ENCODE measurements around the gene EGFL7. TPM values are rescaled to one million over a fixed set of nuclear protein-coding genes. Genes with fewer than 3 reads are reported as not detected.

EGFL7 gene
- total RNA-seq, 1 donor from 2014 or later, result 2.5 TPM

- Mint-ChIP-seq H3K4me1 (ENCODE audit: low read depth) (no peaks in the 10 kb centered on the region), H3K27ac (no peak overlapping the region), H3K4me3 (no peak overlapping the region), H3K36me3 (ENCODE audit: low read depth) (no peaks in the 10 kb centered on the region), H3K27me3 (ENCODE audit: insufficient read depth) (no peaks in the 10 kb centered on the region), H3K9me3 (no peaks in the 10 kb centered on the region)
- intact Hi-C loops (cut with micrococcal nuclease), result no loop called here
- no peak for DNase-seq (ENCODE audit: low spot score)
Observed at GRCh38 chr9:136681945-136682699, 19.4 kb downstream of the EGFL7 start.

- Mint-ChIP-seq H3K4me1 (ENCODE audit: low read depth) (no peaks in the 10 kb centered on the region), H3K27me3 (ENCODE audit: insufficient read depth) (no peaks in the 10 kb centered on the region), H3K4me3 (no peak overlapping the region), H3K36me3 (ENCODE audit: low read depth) (no peaks in the 10 kb centered on the region), H3K9me3 (no peaks in the 10 kb centered on the region), H3K27ac (no peak overlapping the region)
- no peak for DNase-seq (ENCODE audit: low spot score)
- intact Hi-C loops (cut with micrococcal nuclease), result no loop called here
Observed at GRCh38 chr9:136682710-136683109, 20.0 kb downstream of the EGFL7 start.

- H3K27ac Mint-ChIP-seq, result no peak overlapping the region
- H3K4me1 Mint-ChIP-seq (ENCODE audit: low read depth), result no peaks in the 10 kb centered on the region
- no peaks in the 10 kb centered on the region for H3K27me3 Mint-ChIP-seq (ENCODE audit: insufficient read depth)
- no peak overlapping the region for H3K4me3 Mint-ChIP-seq
- no peaks in the 10 kb centered on the region for H3K36me3 Mint-ChIP-seq (ENCODE audit: low read depth)
- no peaks in the 10 kb centered on the region for H3K9me3 Mint-ChIP-seq
- intact Hi-C loops (cut with micrococcal nuclease), result no loop called here
- DNase-seq (ENCODE audit: low spot score), result no peak
Observed at GRCh38 chr9:136683173-136683745, 20.5 kb downstream of the EGFL7 start.

GRCh38 chr9:136683755-136684154 lies 21.0 kb downstream of the EGFL7 start:
- Mint-ChIP-seq H3K36me3 (ENCODE audit: low read depth) (no peaks in the 10 kb centered on the region), H3K4me3 (no peak overlapping the region), H3K4me1 (ENCODE audit: low read depth) (no peaks in the 10 kb centered on the region), H3K27ac (no peak overlapping the region), H3K27me3 (ENCODE audit: insufficient read depth) (no peaks in the 10 kb centered on the region), H3K9me3 (no peaks in the 10 kb centered on the region)
- no peak for DNase-seq (ENCODE audit: low spot score)
- intact Hi-C loops (cut with micrococcal nuclease), result no loop called here

GRCh38 chr9:136684339-136684738 lies 21.6 kb downstream of the EGFL7 start:
- H3K27me3 Mint-ChIP-seq (ENCODE audit: insufficient read depth), result peaks cover 3% of the 10 kb centered on the region
- H3K9me3 Mint-ChIP-seq, result no peaks in the 10 kb centered on the region
- H3K36me3 Mint-ChIP-seq (ENCODE audit: low read depth), result no peaks in the 10 kb centered on the region
- intact Hi-C loops (cut with micrococcal nuclease), result no loop called here
- H3K4me3 Mint-ChIP-seq, result no peak overlapping the region
- H3K27ac Mint-ChIP-seq, result no peak overlapping the region
- DNase-seq (ENCODE audit: low spot score), result no peak
- no peaks in the 10 kb centered on the region for H3K4me1 Mint-ChIP-seq (ENCODE audit: low read depth)

GRCh38 chr9:136684799-136685198 lies 22.1 kb downstream of the EGFL7 start:
- peaks cover 3% of the 10 kb centered on the region for H3K27me3 Mint-ChIP-seq (ENCODE audit: insufficient read depth)
- no peaks in the 10 kb centered on the region for H3K9me3 Mint-ChIP-seq
- no peak overlapping the region for H3K27ac Mint-ChIP-seq
- no peaks in the 10 kb centered on the region for H3K4me1 Mint-ChIP-seq (ENCODE audit: low read depth)
- DNase-seq (ENCODE audit: low spot score), result no peak
- intact Hi-C loops (cut with micrococcal nuclease), result no loop called here
- no peak overlapping the region for H3K4me3 Mint-ChIP-seq
- H3K36me3 Mint-ChIP-seq (ENCODE audit: low read depth), result no peaks in the 10 kb centered on the region

GRCh38 chr9:136685216-136685615 lies 22.5 kb downstream of the EGFL7 start:
- intact Hi-C loops (cut with micrococcal nuclease), result no loop called here

GRCh38 chr9:136685790-136686533 lies 23.2 kb downstream of the EGFL7 start:
- no peaks in the 10 kb centered on the region for H3K4me1 Mint-ChIP-seq (ENCODE audit: low read depth)

More at GRCh38 chr9:136685216-136685615, 22.5 kb downstream of the EGFL7 start:
- Mint-ChIP-seq H3K36me3 (ENCODE audit: low read depth) (no peaks in the 10 kb centered on the region), H3K4me3 (no peak overlapping the region), H3K9me3 (no peaks in the 10 kb centered on the region), H3K4me1 (ENCODE audit: low read depth) (no peaks in the 10 kb centered on the region), H3K27ac (no peak overlapping the region), H3K27me3 (ENCODE audit: insufficient read depth) (peaks cover 3% of the 10 kb centered on the region)
- no peak for DNase-seq (ENCODE audit: low spot score)

GRCh38 chr9:136686534-136686793 lies 23.7 kb downstream of the EGFL7 start:
- no peaks in the 10 kb centered on the region for H3K9me3 Mint-ChIP-seq
- peaks cover 3% of the 10 kb centered on the region for H3K27me3 Mint-ChIP-seq (ENCODE audit: insufficient read depth)
- H3K4me1 Mint-ChIP-seq (ENCODE audit: low read depth), result no peaks in the 10 kb centered on the region
- DNase-seq (ENCODE audit: low spot score), result no peak
- H3K4me3 Mint-ChIP-seq, result peak overlapping the region; percentile 80
- H3K36me3 Mint-ChIP-seq (ENCODE audit: low read depth), result no peaks in the 10 kb centered on the region
- intact Hi-C loops (cut with micrococcal nuclease), result loop anchor here (2.0 kb wide), 1 partner anchor 42 kb away; no protein-coding TSS in a partner anchor
- no peak overlapping the region for H3K27ac Mint-ChIP-seq

More at GRCh38 chr9:136685790-136686533, 23.2 kb downstream of the EGFL7 start:
- peaks cover 3% of the 10 kb centered on the region for H3K27me3 Mint-ChIP-seq (ENCODE audit: insufficient read depth)
- H3K27ac Mint-ChIP-seq, result no peak overlapping the region
- H3K4me3 Mint-ChIP-seq, result peak overlapping the region; percentile 80
- H3K36me3 Mint-ChIP-seq (ENCODE audit: low read depth), result no peaks in the 10 kb centered on the region
- no peaks in the 10 kb centered on the region for H3K9me3 Mint-ChIP-seq
- no peak for DNase-seq (ENCODE audit: low spot score)
- intact Hi-C loops (cut with micrococcal nuclease), result loop anchor here (2.0 kb wide), 1 partner anchor 43 kb away; no protein-coding TSS in a partner anchor

- H3K27ac Mint-ChIP-seq, result no peak within 1 kb of the TSS
- peaks cover 3% of the 10 kb centered on the region for H3K27me3 Mint-ChIP-seq (ENCODE audit: insufficient read depth)
- no peaks in the 10 kb centered on the region for H3K36me3 Mint-ChIP-seq (ENCODE audit: low read depth)
- no peaks in the 10 kb centered on the region for H3K4me1 Mint-ChIP-seq (ENCODE audit: low read depth)
- intact Hi-C loops (cut with micrococcal nuclease), result loop anchor here (1.0 to 2.0 kb wide), 3 partner anchors 42 to 204 kb away; partner anchors contain the start of gene SEC16A
- peak within 1 kb of the TSS; percentile 80 for H3K4me3 Mint-ChIP-seq
- DNase-seq (ENCODE audit: low spot score), result peak; percentile 40
- no peaks in the 10 kb centered on the region for H3K9me3 Mint-ChIP-seq
Observed at GRCh38 chr9:136686794-136687711, 24.3 kb downstream of the EGFL7 start, which contains the start of gene AGPAT2. Gene AGPAT2, minus strand, starts transcription at chr9:136687457. Its CDS starts 100 bp downstream, at chr9:136687357.

- no peaks in the 10 kb centered on the region for H3K4me1 Mint-ChIP-seq (ENCODE audit: low read depth)
- H3K27me3 Mint-ChIP-seq (ENCODE audit: insufficient read depth), result peaks cover 4% of the 10 kb centered on the region
- no peaks in the 10 kb centered on the region for H3K9me3 Mint-ChIP-seq
- DNase-seq (ENCODE audit: low spot score), result no peak
- intact Hi-C loops (cut with micrococcal nuclease), result loop anchor here (1.0 to 2.0 kb wide), 3 partner anchors 41 to 204 kb away; partner anchors contain the start of gene SEC16A
- no peak overlapping the region for H3K27ac Mint-ChIP-seq
- no peaks in the 10 kb centered on the region for H3K36me3 Mint-ChIP-seq (ENCODE audit: low read depth)
- peak overlapping the region; percentile 11 for H3K4me3 Mint-ChIP-seq
Observed at GRCh38 chr9:136687721-136688223, 25.1 kb downstream of the EGFL7 start.
